ENCODE data around the gene ISG20.

ISG20 gene

GRCh38 chr15:88638626-88639372 is at the start of gene ISG20:
ISG20 (plus strand) TSS chr15:88639016; CDS start chr15:88639367, 351 bp downstream.
- Histone ChIP-seq H3K27me3 (ENCODE audit: control insufficient read depth, insufficient read depth, low read length) (no peaks in the 10 kb centered on the region), H3K4me3 (ENCODE audit: low read length) (peak within 1 kb of the TSS; percentile 7; the same call in 1 of the 2 replicates), H3K9me3 (ENCODE audit: control insufficient read depth, insufficient read depth, low read length) (no peaks in the 10 kb centered on the region), H3K4me1 (ENCODE audit: control insufficient read depth, insufficient read depth, low read length) (peaks cover 5% of the 10 kb centered on the region), H3K27ac (ENCODE audit: low read length) (no peak within 1 kb of the TSS), H3K36me3 (ENCODE audit: control insufficient read depth, insufficient read depth, low read length) (no peaks in the 10 kb centered on the region)
- WGBS (ENCODE audit: insufficient coverage, insufficient read length), result no CpG with 5 or more reads among the region's 27 CpGs
- DNase-seq (ENCODE audit: low read depth, low spot score), result peak; percentile 73

GRCh38 chr15:88590759-88591158 is 48.1 kb upstream of the ISG20 start:
- H3K9me3 ChIP-seq (ENCODE audit: control insufficient read depth, insufficient read depth, low read length), result no peaks in the 10 kb centered on the region
- no peak for DNase-seq (ENCODE audit: low read depth, low spot score)
- no peaks in the 10 kb centered on the region for H3K36me3 ChIP-seq (ENCODE audit: control insufficient read depth, insufficient read depth, low read length)
- H3K4me3 ChIP-seq (ENCODE audit: low read length), result no peak overlapping the region
- H3K27ac ChIP-seq (ENCODE audit: low read length), result no peak overlapping the region
- H3K27me3 ChIP-seq (ENCODE audit: control insufficient read depth, insufficient read depth, low read length), result no peaks in the 10 kb centered on the region
- WGBS (ENCODE audit: insufficient coverage, insufficient read length), result no CpG with 5 or more reads among the region's 6 CpGs
- no peaks in the 10 kb centered on the region for H3K4me1 ChIP-seq (ENCODE audit: control insufficient read depth, insufficient read depth, low read length)

GRCh38 chr15:88591384-88591783 is 47.4 kb upstream of the ISG20 start:
- Histone ChIP-seq H3K36me3 (ENCODE audit: control insufficient read depth, insufficient read depth, low read length) (no peaks in the 10 kb centered on the region), H3K27ac (ENCODE audit: low read length) (no peak overlapping the region), H3K27me3 (ENCODE audit: control insufficient read depth, insufficient read depth, low read length) (no peaks in the 10 kb centered on the region), H3K9me3 (ENCODE audit: control insufficient read depth, insufficient read depth, low read length) (no peaks in the 10 kb centered on the region), H3K4me3 (ENCODE audit: low read length) (no peak overlapping the region), H3K4me1 (ENCODE audit: control insufficient read depth, insufficient read depth, low read length) (no peaks in the 10 kb centered on the region)
- no peak for DNase-seq (ENCODE audit: low read depth, low spot score)

- H3K4me1 ChIP-seq (ENCODE audit: control insufficient read depth, insufficient read depth, low read length), result 0 out of 2 replicates have a peak, but pooled peaks cover 5% of the 10 kb centered on the region
- H3K27me3 ChIP-seq (ENCODE audit: control insufficient read depth, insufficient read depth, low read length), result peaks cover 35% of the 10 kb centered on the region
- no CpG with 5 or more reads among the region's 14 CpGs for WGBS (ENCODE audit: insufficient coverage, insufficient read length)
- no peak for DNase-seq (ENCODE audit: low read depth, low spot score)
- no peaks in the 10 kb centered on the region for H3K36me3 ChIP-seq (ENCODE audit: control insufficient read depth, insufficient read depth, low read length)
- no peak overlapping the region for H3K4me3 ChIP-seq (ENCODE audit: low read length)
- no peak overlapping the region for H3K27ac ChIP-seq (ENCODE audit: low read length)
- no peaks in the 10 kb centered on the region for H3K9me3 ChIP-seq (ENCODE audit: control insufficient read depth, insufficient read depth, low read length)
Measured at GRCh38 chr15:88603885-88604284, 34.9 kb upstream of the ISG20 start.

- Histone ChIP-seq H3K27ac (ENCODE audit: low read length) (no peak overlapping the region), H3K27me3 (ENCODE audit: control insufficient read depth, insufficient read depth, low read length) (peaks cover 35% of the 10 kb centered on the region), H3K9me3 (ENCODE audit: control insufficient read depth, insufficient read depth, low read length) (no peaks in the 10 kb centered on the region), H3K4me1 (ENCODE audit: control insufficient read depth, insufficient read depth, low read length) (0 out of 2 replicates have a peak, but pooled peaks cover 5% of the 10 kb centered on the region), H3K4me3 (ENCODE audit: low read length) (peak overlapping the region; percentile 17; the same call in 1 of the 2 replicates), H3K36me3 (ENCODE audit: control insufficient read depth, insufficient read depth, low read length) (no peaks in the 10 kb centered on the region)
- no peak for DNase-seq (ENCODE audit: low read depth, low spot score)
- no CpG with 5 or more reads among the region's 46 CpGs for WGBS (ENCODE audit: insufficient coverage, insufficient read length)
Measured at GRCh38 chr15:88604381-88605188, 34.2 kb upstream of the ISG20 start.

GRCh38 chr15:88605189-88606069 is 33.4 kb upstream of the ISG20 start:
- no peak overlapping the region for H3K27ac ChIP-seq (ENCODE audit: low read length)
- H3K27me3 ChIP-seq (ENCODE audit: control insufficient read depth, insufficient read depth, low read length), result peaks cover 35% of the 10 kb centered on the region
- H3K9me3 ChIP-seq (ENCODE audit: control insufficient read depth, insufficient read depth, low read length), result no peaks in the 10 kb centered on the region
- H3K4me3 ChIP-seq (ENCODE audit: low read length), result peak overlapping the region; percentile 19; the same call in 1 of the 2 replicates
- no peaks in the 10 kb centered on the region for H3K36me3 ChIP-seq (ENCODE audit: control insufficient read depth, insufficient read depth, low read length)
- H3K4me1 ChIP-seq (ENCODE audit: control insufficient read depth, insufficient read depth, low read length), result peaks cover 6% of the 10 kb centered on the region; the same call in 1 of the 2 replicates
- WGBS (ENCODE audit: insufficient coverage, insufficient read length), result no CpG with 5 or more reads among the region's 58 CpGs
- DNase-seq (ENCODE audit: low read depth, low spot score), result no peak

- peaks cover 35% of the 10 kb centered on the region for H3K27me3 ChIP-seq (ENCODE audit: control insufficient read depth, insufficient read depth, low read length)
- no peak for DNase-seq (ENCODE audit: low read depth, low spot score)
- no CpG with 5 or more reads among the region's 26 CpGs for WGBS (ENCODE audit: insufficient coverage, insufficient read length)
- peak overlapping the region; percentile 19; the same call in 1 of the 2 replicates for H3K4me3 ChIP-seq (ENCODE audit: low read length)
- no peak overlapping the region for H3K27ac ChIP-seq (ENCODE audit: low read length)
- no peaks in the 10 kb centered on the region for H3K36me3 ChIP-seq (ENCODE audit: control insufficient read depth, insufficient read depth, low read length)
- H3K9me3 ChIP-seq (ENCODE audit: control insufficient read depth, insufficient read depth, low read length), result no peaks in the 10 kb centered on the region
- H3K4me1 ChIP-seq (ENCODE audit: control insufficient read depth, insufficient read depth, low read length), result peaks cover 8% of the 10 kb centered on the region
Measured at GRCh38 chr15:88606070-88606794, 32.6 kb upstream of the ISG20 start.

DNA sequence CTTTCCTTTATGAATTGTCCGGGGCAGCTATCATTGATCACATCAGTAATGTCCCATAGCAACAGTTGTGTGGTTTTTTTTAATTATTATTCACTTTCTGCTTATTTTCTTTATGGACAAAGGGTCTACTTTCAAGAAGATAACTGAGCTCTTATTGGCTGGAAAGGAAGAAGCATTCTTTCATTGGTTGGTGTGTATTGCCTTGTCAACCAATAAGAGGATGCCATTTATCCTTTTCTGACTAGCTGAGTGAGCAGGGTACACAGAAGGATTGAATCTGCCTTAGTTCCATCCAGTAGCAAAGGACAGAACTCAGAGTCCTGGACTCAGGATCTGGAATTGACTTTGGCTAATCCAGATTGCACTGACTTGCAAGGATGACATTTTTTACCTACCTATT is 30.9 kb upstream of the ISG20 start:
- H3K27me3 ChIP-seq (ENCODE audit: control insufficient read depth, insufficient read depth, low read length), result peaks cover 33% of the 10 kb centered on the region
- H3K4me3 ChIP-seq (ENCODE audit: low read length), result no peak overlapping the region
- WGBS (ENCODE audit: insufficient coverage, insufficient read length), result no CpG with 5 or more reads among the region's 1 CpG
- H3K9me3 ChIP-seq (ENCODE audit: control insufficient read depth, insufficient read depth, low read length), result no peaks in the 10 kb centered on the region
- H3K4me1 ChIP-seq (ENCODE audit: control insufficient read depth, insufficient read depth, low read length), result peaks cover 18% of the 10 kb centered on the region
- H3K36me3 ChIP-seq (ENCODE audit: control insufficient read depth, insufficient read depth, low read length), result no peaks in the 10 kb centered on the region
- DNase-seq (ENCODE audit: low read depth, low spot score), result no peak
- H3K27ac ChIP-seq (ENCODE audit: low read length), result no peak overlapping the region

DNA sequence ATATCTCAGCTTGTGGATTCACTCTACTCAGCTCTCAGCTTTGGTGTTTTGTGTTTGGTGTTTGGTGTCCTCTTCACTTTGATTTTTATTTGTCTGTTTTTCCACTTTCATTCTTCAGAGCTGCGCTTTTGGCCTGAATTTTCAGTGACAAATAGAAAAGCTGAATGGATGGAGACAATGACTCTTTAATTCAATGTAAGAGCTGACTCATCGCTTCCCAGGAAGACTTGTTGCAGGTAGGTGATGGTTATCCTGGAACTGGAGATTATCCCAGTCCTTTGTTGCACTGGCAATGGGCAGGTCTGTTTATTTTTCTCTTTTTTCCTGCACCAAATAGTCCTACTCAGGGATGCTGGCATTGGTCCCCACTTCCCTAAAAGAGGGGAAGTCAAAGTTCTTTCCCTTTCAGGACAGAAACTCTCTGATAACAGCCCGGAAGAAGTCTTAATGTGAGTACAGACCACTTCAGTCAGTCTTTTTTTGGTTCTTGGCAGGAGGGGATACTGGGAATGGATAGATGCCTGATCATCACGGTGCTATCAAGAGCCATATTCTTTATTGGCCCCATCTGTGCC is 30.1 kb upstream of the ISG20 start:
- no peaks in the 10 kb centered on the region for H3K9me3 ChIP-seq (ENCODE audit: control insufficient read depth, insufficient read depth, low read length)
- WGBS (ENCODE audit: insufficient coverage, insufficient read length), result no CpG with 5 or more reads among the region's 4 CpGs
- peaks cover 30% of the 10 kb centered on the region for H3K27me3 ChIP-seq (ENCODE audit: control insufficient read depth, insufficient read depth, low read length)
- H3K4me3 ChIP-seq (ENCODE audit: low read length), result no peak overlapping the region
- peaks cover 20% of the 10 kb centered on the region for H3K4me1 ChIP-seq (ENCODE audit: control insufficient read depth, insufficient read depth, low read length)
- no peak for DNase-seq (ENCODE audit: low read depth, low spot score)
- no peaks in the 10 kb centered on the region for H3K36me3 ChIP-seq (ENCODE audit: control insufficient read depth, insufficient read depth, low read length)
- no peak overlapping the region for H3K27ac ChIP-seq (ENCODE audit: low read length)

Data from iPS DF 6.9 (cell line).